Smooth muscle cell of the coronary artery (primary cell): ENCODE results near the gene CHST1. TPM values are rescaled to one million over a fixed set of nuclear protein-coding genes. Genes with fewer than 3 reads are reported as not detected.

ENCODE experiments used
- total RNA-seq: library from RNA; depleted of rRNA; stranded (reverse); fragments of >200 nt; gene quantifications from 2 replicates; pipeline ENCODE4 v1.2.3, GENCODE V29; 2014; ENCODE audit warnings: low replicate concordance

The CHST1 gene, protein sequence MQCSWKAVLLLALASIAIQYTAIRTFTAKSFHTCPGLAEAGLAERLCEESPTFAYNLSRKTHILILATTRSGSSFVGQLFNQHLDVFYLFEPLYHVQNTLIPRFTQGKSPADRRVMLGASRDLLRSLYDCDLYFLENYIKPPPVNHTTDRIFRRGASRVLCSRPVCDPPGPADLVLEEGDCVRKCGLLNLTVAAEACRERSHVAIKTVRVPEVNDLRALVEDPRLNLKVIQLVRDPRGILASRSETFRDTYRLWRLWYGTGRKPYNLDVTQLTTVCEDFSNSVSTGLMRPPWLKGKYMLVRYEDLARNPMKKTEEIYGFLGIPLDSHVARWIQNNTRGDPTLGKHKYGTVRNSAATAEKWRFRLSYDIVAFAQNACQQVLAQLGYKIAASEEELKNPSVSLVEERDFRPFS
- 0.15 and 1.3 TPM in 2 replicates for total RNA-seq

DNA sequence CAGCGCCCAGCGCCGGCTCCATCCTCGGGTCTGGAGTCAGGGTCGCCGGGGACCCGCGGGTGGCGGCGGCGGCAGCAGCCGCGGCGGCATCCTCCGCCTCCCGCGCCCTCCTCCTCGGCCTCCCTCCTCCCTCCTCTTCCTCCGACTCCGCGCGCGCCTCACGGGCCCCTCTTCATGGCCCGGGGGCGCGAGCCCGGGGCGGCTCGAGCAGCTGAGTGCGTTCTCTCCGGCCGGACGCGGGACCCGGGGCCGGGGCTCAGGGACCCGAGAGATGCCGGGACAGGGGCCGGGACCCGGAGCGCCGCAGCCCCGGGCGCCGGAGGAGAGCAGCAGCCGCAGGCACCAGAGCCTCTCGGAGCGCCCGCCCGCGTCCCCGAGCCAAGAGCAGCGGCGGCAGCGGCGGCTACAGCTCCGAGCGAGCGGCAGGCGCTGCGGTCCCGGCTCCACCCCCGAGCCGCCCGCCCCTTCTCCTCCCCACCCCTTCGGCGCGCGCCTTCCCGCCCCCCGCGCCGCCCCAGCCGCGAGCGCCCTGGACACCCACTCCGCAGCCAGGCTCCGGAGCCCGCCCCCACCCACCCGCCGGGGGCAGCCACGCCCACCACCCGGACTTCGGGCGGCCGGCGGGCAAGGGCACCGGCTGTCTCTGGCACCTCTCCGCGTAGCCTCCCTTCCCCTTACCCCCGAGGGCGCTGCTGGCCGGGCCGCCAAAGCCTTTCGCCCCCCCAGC lies at the start of gene CHST1:
Gene CHST1, minus strand, starts transcription at position 417 of the 727 bp plus-strand sequence. CDS start 14,699 bp downstream, outside the sequence.

Other genes with a start within 250 kb of the CHST1 start
- gene SLC35C1, start 139.5 kb upstream of the CHST1 start, total RNA-seq = 6.2 TPM in 2 replicates
- gene CRY2, start 181.9 kb upstream of the CHST1 start, total RNA-seq = 9.2 and 14.6 TPM in 2 replicates
- gene MAPK8IP1, start 220.0 kb upstream of the CHST1 start, total RNA-seq = 2.9 and 3.3 TPM in 2 replicates
- gene FREY1, start 241.6 kb upstream of the CHST1 start, total RNA-seq = 0.75 and 1.8 TPM in 2 replicates